Naive B cell (primary cell): ENCODE data around the gene MYLK3. TPM values are rescaled to one million over a fixed set of nuclear protein-coding genes. Genes with fewer than 3 reads are reported as not detected.

ENCODE experiments used
- ATAC-seq, 2 donors: fragments of 150-1000 bp; cut with Tn5 transposase; 2 replicates each; pipeline ENCODE4 v1.10.0; 2021; ENCODE audit warnings: low read depth in 2 of 2, mild to moderate bottlenecking in 2 of 2, moderate library complexity in 2 of 2
- DNase-seq: peaks from one replicate; pipeline ENCODE4 v3.0.0; 2022
- H3K27ac Mint-ChIP-seq, 6 donors: one replicate each; pipeline ENCODE4 v1.8.0; 2020 to 2022; ENCODE audit warnings: mild to moderate bottlenecking in 6 of 6, mixed read lengths in 6 of 6, moderate library complexity in 5 of 6, inconsistent platforms in 2 of 6
- H3K27me3 Mint-ChIP-seq, 3 donors: one replicate each; pipeline ENCODE4 v1.8.0; 2021 to 2022; ENCODE audit warnings: mixed read lengths in 3 of 3, mild to moderate bottlenecking in 1 of 3
- H3K36me3 Mint-ChIP-seq, 2 donors: one replicate each; pipeline ENCODE4 v1.8.0; 2020 to 2022; ENCODE audit warnings: mixed read lengths in 2 of 2, inconsistent platforms in 1 of 2, mild to moderate bottlenecking in 1 of 2
- H3K4me1 Mint-ChIP-seq, 3 donors: one replicate each; pipeline ENCODE4 v1.8.0; 2020 to 2022; ENCODE audit warnings: mixed read lengths in 3 of 3, inconsistent platforms in 1 of 3, mild to moderate bottlenecking in 1 of 3, moderate library complexity in 1 of 3
- H3K4me3 Mint-ChIP-seq, 8 donors: one replicate each; pipeline ENCODE4 v1.8.0; 2020 to 2022; ENCODE audit warnings: mild to moderate bottlenecking in 8 of 8, mixed read lengths in 8 of 8, moderate library complexity in 8 of 8, inconsistent platforms in 2 of 8
- H3K9me3 Mint-ChIP-seq, 7 donors: one replicate each; pipeline ENCODE4 v1.8.0; 2020 to 2022; ENCODE audit warnings: mixed read lengths in 7 of 7, mild to moderate bottlenecking in 5 of 7, inconsistent platforms in 2 of 7, moderate library complexity in 1 of 7
- polyA plus RNA-seq, 6 donors: library from polyadenylated mRNA; unstranded; fragments of 300-500 nt; fragmentation: Illumina TruSeq; gene quantifications; one replicate each; pipeline ENCODE4 v1.2.3, GENCODE V29; 2021; ENCODE audit warnings: low read depth in 6 of 6

The MYLK3 gene
- polyA plus RNA-seq, 6 donors from 2014 or later, result not detected

- Mint-ChIP-seq H3K4me3 (no peak overlapping the region), H3K4me1 (peaks cover 11 to 25% (median 13%) of the 10 kb centered on the region in 3 donors), H3K27me3 (no peaks in the 10 kb centered on the region), H3K9me3 (peaks cover 8 to 18% (median 17%) of the 10 kb centered on the region in 7 donors), H3K36me3 (peaks cover 8 to 12% of the 10 kb centered on the region in 2 donors), H3K27ac (no peak overlapping the region)
- DNase-seq (no peak), ATAC-seq (no peak)
These were observed 34.2 kb upstream of the MYLK3 start for GRCh38 chr16:46782320-46782719.

- H3K36me3 Mint-ChIP-seq, result no peaks in the 10 kb centered on the region
- H3K27me3 Mint-ChIP-seq, result no peaks in the 10 kb centered on the region
These were observed 29.7 kb upstream of the MYLK3 start for GRCh38 chr16:46777804-46778203.

GRCh38 chr16:46775214-46775613 is 27.1 kb upstream of the MYLK3 start:
- Mint-ChIP-seq H3K27ac (no peak overlapping the region), H3K4me1 (peaks cover 0 to 15% (median 0%) of the 10 kb centered on the region in 3 donors), H3K9me3 (peaks cover 0 to 4% (median 0%) of the 10 kb centered on the region in 7 donors), H3K4me3 (no peak overlapping the region), H3K36me3 (no peaks in the 10 kb centered on the region), H3K27me3 (no peaks in the 10 kb centered on the region)
- ATAC-seq (no peak), DNase-seq (no peak)

More at GRCh38 chr16:46777804-46778203, 29.7 kb upstream of the MYLK3 start:
- H3K4me1 Mint-ChIP-seq, result peaks cover 0 to 13% (median 0%) of the 10 kb centered on the region in 3 donors
- no peak overlapping the region for H3K27ac Mint-ChIP-seq
- DNase-seq (no peak), ATAC-seq (no peak)
- H3K4me3 Mint-ChIP-seq, result no peak overlapping the region
- peaks cover 0 to 4% (median 0%) of the 10 kb centered on the region in 7 donors for H3K9me3 Mint-ChIP-seq

GRCh38 chr16:46774743-46775177 is 26.6 kb upstream of the MYLK3 start:
- H3K4me1 Mint-ChIP-seq, result peaks cover 0 to 15% (median 0%) of the 10 kb centered on the region in 3 donors
- peak overlapping the region in 1 of 6 donors; percentile 37 for H3K27ac Mint-ChIP-seq
- DNase-seq, result no peak
- no peak overlapping the region for H3K4me3 Mint-ChIP-seq
- peaks cover 0 to 4% (median 0%) of the 10 kb centered on the region in 7 donors for H3K9me3 Mint-ChIP-seq
- no peaks in the 10 kb centered on the region for H3K27me3 Mint-ChIP-seq
- no peaks in the 10 kb centered on the region for H3K36me3 Mint-ChIP-seq
- ATAC-seq, result no peak

- H3K4me1 Mint-ChIP-seq, result peaks cover 0 to 15% (median 4%) of the 10 kb centered on the region in 3 donors
- H3K27ac Mint-ChIP-seq, result peak overlapping the region in 1 of 6 donors; percentile 73
- ATAC-seq (no peak), DNase-seq (no peak)
- H3K9me3 Mint-ChIP-seq, result peaks cover 0 to 2% (median 0%) of the 10 kb centered on the region in 7 donors
- no peaks in the 10 kb centered on the region for H3K27me3 Mint-ChIP-seq
- no peak overlapping the region for H3K4me3 Mint-ChIP-seq
- H3K36me3 Mint-ChIP-seq, result no peaks in the 10 kb centered on the region
These were observed 24.3 kb upstream of the MYLK3 start for GRCh38 chr16:46772463-46772862.

GRCh38 chr16:46768809-46769208 is 20.7 kb upstream of the MYLK3 start:
- no peaks in the 10 kb centered on the region for H3K9me3 Mint-ChIP-seq
- DNase-seq (no peak), ATAC-seq (no peak)
- no peaks in the 10 kb centered on the region for H3K36me3 Mint-ChIP-seq
- peaks cover 15 to 25% (median 20%) of the 10 kb centered on the region in 3 donors for H3K4me1 Mint-ChIP-seq
- no peak overlapping the region for H3K27ac Mint-ChIP-seq
- no peaks in the 10 kb centered on the region for H3K27me3 Mint-ChIP-seq
- H3K4me3 Mint-ChIP-seq, result no peak overlapping the region

GRCh38 chr16:46765050-46765449 is 16.9 kb upstream of the MYLK3 start:
- H3K9me3 Mint-ChIP-seq, result no peaks in the 10 kb centered on the region
- H3K27me3 Mint-ChIP-seq, result peaks cover 0 to 6% (median 0%) of the 10 kb centered on the region in 3 donors
- no peak overlapping the region for H3K4me3 Mint-ChIP-seq
- H3K4me1 Mint-ChIP-seq, result peaks cover 15 to 25% (median 17%) of the 10 kb centered on the region in 3 donors
- DNase-seq, result no peak
- no peak overlapping the region for H3K27ac Mint-ChIP-seq
- no peak for ATAC-seq
- no peaks in the 10 kb centered on the region for H3K36me3 Mint-ChIP-seq

- Mint-ChIP-seq H3K9me3 (no peaks in the 10 kb centered on the region), H3K4me1 (peaks cover 15 to 20% (median 18%) of the 10 kb centered on the region in 3 donors), H3K36me3 (no peaks in the 10 kb centered on the region), H3K4me3 (no peak overlapping the region), H3K27ac (no peak overlapping the region), H3K27me3 (peaks cover 0 to 7% (median 0%) of the 10 kb centered on the region in 3 donors)
- DNase-seq (no peak), ATAC-seq (no peak)
These were observed 15.0 kb upstream of the MYLK3 start for GRCh38 chr16:46763147-46763546.

- Mint-ChIP-seq H3K4me1 (peaks cover 15 to 20% (median 19%) of the 10 kb centered on the region in 3 donors), H3K9me3 (no peaks in the 10 kb centered on the region), H3K36me3 (no peaks in the 10 kb centered on the region), H3K27me3 (peaks cover 0 to 7% (median 0%) of the 10 kb centered on the region in 3 donors), H3K27ac (no peak overlapping the region), H3K4me3 (no peak overlapping the region)
- ATAC-seq, result no peak
- no peak for DNase-seq
These were observed 14.4 kb upstream of the MYLK3 start for GRCh38 chr16:46762583-46762982.

- H3K36me3 Mint-ChIP-seq, result no peaks in the 10 kb centered on the region
- no peaks in the 10 kb centered on the region for H3K9me3 Mint-ChIP-seq
- H3K27ac Mint-ChIP-seq, result peak overlapping the region in 1 of 6 donors; percentile 2
- DNase-seq (no peak), ATAC-seq (no peak)
- no peak overlapping the region for H3K4me3 Mint-ChIP-seq
- peaks cover 0 to 7% (median 0%) of the 10 kb centered on the region in 3 donors for H3K27me3 Mint-ChIP-seq
- H3K4me1 Mint-ChIP-seq, result peaks cover 4 to 14% (median 6%) of the 10 kb centered on the region in 3 donors
These were observed 11.2 kb upstream of the MYLK3 start for GRCh38 chr16:46759309-46759708.

GRCh38 chr16:46757339-46758050 is 9.4 kb upstream of the MYLK3 start:
- Mint-ChIP-seq H3K36me3 (no peaks in the 10 kb centered on the region), H3K27me3 (peaks cover 0 to 7% (median 0%) of the 10 kb centered on the region in 3 donors), H3K4me1 (peaks cover 4 to 14% (median 6%) of the 10 kb centered on the region in 3 donors)

GRCh38 chr16:46756772-46757171 is 8.6 kb upstream of the MYLK3 start:
- H3K27me3 Mint-ChIP-seq, result peaks cover 0 to 7% (median 0%) of the 10 kb centered on the region in 3 donors
- H3K27ac Mint-ChIP-seq, result no peak overlapping the region
- no peak for ATAC-seq

More at GRCh38 chr16:46757339-46758050, 9.4 kb upstream of the MYLK3 start:
- Mint-ChIP-seq H3K4me3 (no peak overlapping the region), H3K27ac (peak overlapping the region in 1 of 6 donors; percentile 28), H3K9me3 (no peaks in the 10 kb centered on the region)
- DNase-seq (no peak), ATAC-seq (no peak)

GRCh38 chr16:46753015-46753414 is 4.9 kb upstream of the MYLK3 start:
- no peaks in the 10 kb centered on the region for H3K36me3 Mint-ChIP-seq
- H3K27me3 Mint-ChIP-seq, result no peaks in the 10 kb centered on the region
- H3K9me3 Mint-ChIP-seq, result no peaks in the 10 kb centered on the region
- DNase-seq, result no peak
- no peak overlapping the region for H3K4me3 Mint-ChIP-seq
- H3K4me1 Mint-ChIP-seq, result peaks cover 14 to 24% (median 18%) of the 10 kb centered on the region in 3 donors
- peak overlapping the region in 1 of 6 donors; percentile 70 for H3K27ac Mint-ChIP-seq
- no peak for ATAC-seq

More at GRCh38 chr16:46756772-46757171, 8.6 kb upstream of the MYLK3 start:
- H3K4me3 Mint-ChIP-seq, result peak overlapping the region in 1 of 8 donors; percentile 69
- H3K36me3 Mint-ChIP-seq, result no peaks in the 10 kb centered on the region
- no peak for DNase-seq
- H3K4me1 Mint-ChIP-seq, result peaks cover 4 to 14% (median 6%) of the 10 kb centered on the region in 3 donors
- no peaks in the 10 kb centered on the region for H3K9me3 Mint-ChIP-seq

GRCh38 chr16:46751381-46751780 is 3.2 kb upstream of the MYLK3 start:
- no peak for DNase-seq
- ATAC-seq, result no peak
- Mint-ChIP-seq H3K27me3 (no peaks in the 10 kb centered on the region), H3K36me3 (no peaks in the 10 kb centered on the region), H3K4me1 (peaks cover 14 to 24% (median 18%) of the 10 kb centered on the region in 3 donors), H3K9me3 (no peaks in the 10 kb centered on the region), H3K27ac (peak overlapping the region in 3 of 6 donors; percentile 42 to 68 (median 42)), H3K4me3 (no peak overlapping the region)
